ENCODE results near the gene MLN.

DNA sequence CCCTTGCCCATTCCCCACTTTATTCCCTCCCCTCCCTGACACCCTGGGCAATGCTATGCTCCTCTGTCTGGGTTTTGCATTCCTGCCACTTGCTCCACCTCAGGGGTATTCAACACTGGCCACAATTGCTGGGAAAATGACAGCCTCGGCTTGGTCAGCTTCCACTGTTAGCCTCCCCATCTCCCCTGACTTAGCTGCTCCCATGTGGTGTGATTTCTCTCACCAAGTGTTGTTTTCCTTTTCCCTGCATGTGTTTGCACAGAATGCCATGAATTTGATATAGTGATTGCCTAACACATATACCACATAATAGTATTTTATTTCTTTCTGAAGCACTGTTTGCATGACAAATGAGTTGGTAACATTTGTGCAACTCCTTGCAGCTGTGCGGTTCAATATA lies 13.4 kb downstream of the MLN start:
- TF ChIP-seq, protein P1, sequence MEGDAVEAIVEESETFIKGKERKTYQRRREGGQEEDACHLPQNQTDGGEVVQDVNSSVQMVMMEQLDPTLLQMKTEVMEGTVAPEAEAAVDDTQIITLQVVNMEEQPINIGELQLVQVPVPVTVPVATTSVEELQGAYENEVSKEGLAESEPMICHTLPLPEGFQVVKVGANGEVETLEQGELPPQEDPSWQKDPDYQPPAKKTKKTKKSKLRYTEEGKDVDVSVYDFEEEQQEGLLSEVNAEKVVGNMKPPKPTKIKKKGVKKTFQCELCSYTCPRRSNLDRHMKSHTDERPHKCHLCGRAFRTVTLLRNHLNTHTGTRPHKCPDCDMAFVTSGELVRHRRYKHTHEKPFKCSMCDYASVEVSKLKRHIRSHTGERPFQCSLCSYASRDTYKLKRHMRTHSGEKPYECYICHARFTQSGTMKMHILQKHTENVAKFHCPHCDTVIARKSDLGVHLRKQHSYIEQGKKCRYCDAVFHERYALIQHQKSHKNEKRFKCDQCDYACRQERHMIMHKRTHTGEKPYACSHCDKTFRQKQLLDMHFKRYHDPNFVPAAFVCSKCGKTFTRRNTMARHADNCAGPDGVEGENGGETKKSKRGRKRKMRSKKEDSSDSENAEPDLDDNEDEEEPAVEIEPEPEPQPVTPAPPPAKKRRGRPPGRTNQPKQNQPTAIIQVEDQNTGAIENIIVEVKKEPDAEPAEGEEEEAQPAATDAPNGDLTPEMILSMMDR (conservative IDR thresholded peaks at IDR 0.05), result no peak
- no peak for TF ChIP-seq ZFX (IDR thresholded peaks at IDR 0.05)
